ENCODE data around the gene VASH1.
A peak's percentile ranks its signal among the peaks of the same experiment; 100 is the strongest.

The VASH1 gene

GRCh38 chr14:76782885-76783566, 21.8 kb downstream of the VASH1 start:
- DNase-seq (ENCODE audit: low read depth in 2 of 3, low spot score in 1 of 3), result no peak

GRCh38 chr14:76784266-76784874, 23.1 kb downstream of the VASH1 start:
- no peak for DNase-seq (ENCODE audit: low read depth in 2 of 3, low spot score in 1 of 3)

- peak; percentile 46 to 62 (median 47) for DNase-seq (ENCODE audit: low read depth in 2 of 3, low spot score in 1 of 3)
These were observed 23.6 kb downstream of the VASH1 start for GRCh38 chr14:76784881-76785280.

- no peak for DNase-seq (ENCODE audit: low read depth in 2 of 3, low spot score in 1 of 3)
These were observed 25.3 kb downstream of the VASH1 start for GRCh38 chr14:76786601-76787000.

DNA sequence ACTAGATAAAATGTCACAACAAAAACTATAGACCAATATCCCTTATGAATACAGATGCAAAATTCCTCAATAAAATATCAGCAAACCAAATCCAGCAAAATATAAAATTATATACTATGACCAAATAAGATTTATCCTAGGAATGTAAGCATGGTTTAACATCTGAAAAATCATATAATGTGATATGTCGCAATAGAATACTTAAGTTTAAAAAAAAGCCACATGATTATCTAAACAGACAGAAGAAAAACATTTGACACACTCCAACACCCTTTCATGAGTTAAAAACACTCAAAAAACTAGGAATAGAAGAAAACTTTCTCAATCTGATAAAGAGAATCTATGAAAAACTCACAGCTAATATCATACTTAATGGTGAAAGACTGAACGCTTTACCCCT, 31.2 kb downstream of the VASH1 start:
- no peak for DNase-seq (ENCODE audit: low read depth in 2 of 3, low spot score in 1 of 3)

DNA sequence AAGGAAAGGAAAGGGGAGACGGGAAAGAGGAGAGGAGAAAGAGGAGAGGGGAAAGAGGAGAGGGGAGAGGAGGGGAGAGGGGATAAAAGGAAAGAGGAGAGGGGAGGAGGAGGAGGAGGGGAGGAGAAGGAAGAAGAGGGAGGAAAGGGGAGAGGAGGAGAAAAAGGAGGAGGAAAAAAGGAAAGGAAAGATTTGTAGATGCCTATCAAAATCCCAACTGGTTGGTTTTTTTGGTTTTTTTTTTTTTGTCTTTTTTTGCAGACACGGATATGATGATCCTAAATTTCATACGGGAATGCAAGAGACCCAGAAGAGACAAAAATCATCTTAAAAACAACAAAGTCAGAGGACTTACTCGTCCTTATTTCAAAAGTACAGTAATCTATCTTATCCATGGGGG, 32.1 kb downstream of the VASH1 start:
- DNase-seq (ENCODE audit: low read depth in 2 of 3, low spot score in 1 of 3), result no peak

DNA sequence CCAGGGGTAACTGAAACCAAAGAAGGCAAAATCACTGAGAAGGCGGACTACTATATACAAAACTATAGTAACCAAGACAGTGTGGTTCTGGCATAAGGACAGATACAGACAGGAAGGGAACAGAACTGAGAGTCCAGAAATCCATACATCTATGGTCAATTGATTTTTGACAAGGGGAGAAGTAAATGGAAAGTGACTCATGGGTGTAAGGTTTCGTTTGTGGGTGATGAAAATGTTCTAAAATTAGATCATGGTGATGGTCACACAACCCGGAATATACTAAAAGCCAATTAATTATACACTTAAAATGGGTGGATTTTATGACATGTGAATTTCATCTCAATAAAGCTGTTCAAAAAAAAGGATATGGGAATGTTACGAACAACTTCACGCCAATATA, 32.7 kb downstream of the VASH1 start:
- DNase-seq (ENCODE audit: low read depth in 2 of 3, low spot score in 1 of 3), result no peak

DNA sequence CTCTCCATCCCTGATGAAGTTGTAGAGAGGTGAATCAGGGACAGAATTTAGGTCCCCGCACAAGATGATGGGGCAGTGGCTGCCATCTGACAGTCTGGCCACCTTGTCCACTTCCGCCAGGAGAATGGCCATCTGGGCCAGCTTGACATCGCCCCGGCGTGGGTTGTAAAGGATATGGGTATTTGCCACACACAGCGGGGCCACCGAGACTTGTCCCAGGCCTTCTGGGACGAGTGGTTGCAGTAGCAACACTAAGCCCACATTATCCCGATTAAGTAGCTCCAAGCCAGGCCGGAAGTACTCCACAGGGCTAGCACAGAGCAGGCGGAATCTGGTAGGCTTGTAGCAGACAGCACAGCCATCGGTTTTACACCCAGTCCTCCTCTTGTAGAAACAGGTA, 45.2 kb downstream of the VASH1 start:
- no peak for DNase-seq (ENCODE audit: low read depth in 2 of 3, low spot score in 1 of 3)

DNA sequence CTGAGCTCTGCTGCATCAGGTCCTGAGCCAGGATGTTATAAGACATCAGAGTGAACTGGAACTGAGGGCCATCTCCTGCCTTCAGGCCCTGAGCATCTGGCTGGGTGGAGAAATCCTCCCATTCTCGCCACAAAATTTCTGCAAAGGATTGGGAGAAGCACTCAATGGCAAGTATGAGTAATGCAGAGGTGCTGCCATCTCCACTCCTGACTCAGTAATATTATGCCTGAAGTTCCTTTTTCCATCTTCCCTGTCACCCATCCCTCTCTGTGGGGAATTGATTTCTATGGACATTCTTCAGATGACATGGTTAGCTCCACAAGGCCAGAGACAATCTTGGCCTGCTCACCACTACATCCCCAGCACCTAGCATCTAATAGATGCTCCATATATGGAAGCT, 46.7 kb downstream of the VASH1 start:
- no peak for DNase-seq (ENCODE audit: low read depth in 2 of 3, low spot score in 1 of 3)

GRCh38 chr14:76808990-76809389, 47.7 kb downstream of the VASH1 start:
- DNase-seq (ENCODE audit: low read depth in 2 of 3, low spot score in 1 of 3), result no peak

DNA sequence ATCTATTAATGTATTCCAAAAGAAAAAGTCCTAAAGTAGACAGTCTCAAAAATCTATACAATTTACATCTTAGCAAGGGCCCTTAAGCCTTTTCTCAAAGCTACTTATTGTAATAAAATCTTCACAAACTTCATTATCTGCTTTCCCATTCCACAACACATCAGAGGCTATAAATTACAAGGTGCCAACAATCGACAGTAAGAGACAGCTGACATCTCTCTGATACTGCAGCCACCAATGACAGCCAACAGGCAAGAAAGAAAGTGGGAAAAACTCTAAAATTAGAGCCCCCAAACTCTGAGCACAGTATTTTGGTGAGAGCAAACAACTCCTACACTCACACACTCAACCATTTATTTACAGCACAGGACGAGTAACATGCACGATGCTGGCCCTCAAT, 49.3 kb downstream of the VASH1 start:
- DNase-seq (ENCODE audit: low read depth in 2 of 3, low spot score in 1 of 3), result no peak

DNA sequence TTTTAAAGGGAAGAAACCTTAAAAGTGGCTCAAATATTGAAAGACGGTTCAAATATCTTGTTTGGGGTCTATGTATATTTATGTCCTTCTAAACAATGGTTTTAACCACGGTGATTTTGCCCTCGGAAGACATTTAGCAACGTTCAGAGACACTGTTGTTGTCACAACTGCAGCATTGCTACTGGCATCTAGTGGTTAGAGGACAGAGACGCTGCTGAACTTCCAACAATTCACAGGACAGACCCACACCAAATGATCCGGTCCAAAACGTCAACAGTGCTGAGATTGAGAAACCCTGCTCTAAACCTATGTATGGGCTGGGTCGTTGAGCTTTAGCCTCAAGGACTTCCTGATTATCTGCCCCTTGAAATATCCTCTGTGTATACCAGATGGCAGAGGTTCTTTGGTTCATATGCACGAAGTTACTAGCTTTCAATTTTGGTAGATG, 49.7 kb downstream of the VASH1 start:
- DNase-seq (ENCODE audit: low read depth in 2 of 3, low spot score in 1 of 3), result no peak

- no peak for DNase-seq (ENCODE audit: low read depth in 2 of 3, low spot score in 1 of 3)
These were observed 50.3 kb downstream of the VASH1 start for GRCh38 chr14:76811561-76811960.

DNA sequence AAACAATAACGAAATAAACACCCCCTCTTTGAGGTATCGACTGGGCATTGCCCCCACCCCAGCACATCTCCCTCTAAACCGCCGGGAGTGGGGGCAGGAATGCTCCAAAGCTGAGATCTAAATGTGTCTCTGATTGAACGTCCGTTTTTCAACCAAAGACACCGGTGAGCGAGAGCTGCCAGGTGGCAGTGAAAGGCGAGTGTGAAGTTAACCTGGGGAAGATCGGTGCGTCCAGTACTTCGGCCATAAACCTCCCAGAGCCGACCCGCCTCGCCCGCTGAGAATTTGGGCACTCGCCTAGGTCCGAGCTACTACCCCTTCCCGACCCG, 50.8 kb downstream of the VASH1 start:
- no peak for DNase-seq (ENCODE audit: low read depth in 2 of 3, low spot score in 1 of 3)

DNA sequence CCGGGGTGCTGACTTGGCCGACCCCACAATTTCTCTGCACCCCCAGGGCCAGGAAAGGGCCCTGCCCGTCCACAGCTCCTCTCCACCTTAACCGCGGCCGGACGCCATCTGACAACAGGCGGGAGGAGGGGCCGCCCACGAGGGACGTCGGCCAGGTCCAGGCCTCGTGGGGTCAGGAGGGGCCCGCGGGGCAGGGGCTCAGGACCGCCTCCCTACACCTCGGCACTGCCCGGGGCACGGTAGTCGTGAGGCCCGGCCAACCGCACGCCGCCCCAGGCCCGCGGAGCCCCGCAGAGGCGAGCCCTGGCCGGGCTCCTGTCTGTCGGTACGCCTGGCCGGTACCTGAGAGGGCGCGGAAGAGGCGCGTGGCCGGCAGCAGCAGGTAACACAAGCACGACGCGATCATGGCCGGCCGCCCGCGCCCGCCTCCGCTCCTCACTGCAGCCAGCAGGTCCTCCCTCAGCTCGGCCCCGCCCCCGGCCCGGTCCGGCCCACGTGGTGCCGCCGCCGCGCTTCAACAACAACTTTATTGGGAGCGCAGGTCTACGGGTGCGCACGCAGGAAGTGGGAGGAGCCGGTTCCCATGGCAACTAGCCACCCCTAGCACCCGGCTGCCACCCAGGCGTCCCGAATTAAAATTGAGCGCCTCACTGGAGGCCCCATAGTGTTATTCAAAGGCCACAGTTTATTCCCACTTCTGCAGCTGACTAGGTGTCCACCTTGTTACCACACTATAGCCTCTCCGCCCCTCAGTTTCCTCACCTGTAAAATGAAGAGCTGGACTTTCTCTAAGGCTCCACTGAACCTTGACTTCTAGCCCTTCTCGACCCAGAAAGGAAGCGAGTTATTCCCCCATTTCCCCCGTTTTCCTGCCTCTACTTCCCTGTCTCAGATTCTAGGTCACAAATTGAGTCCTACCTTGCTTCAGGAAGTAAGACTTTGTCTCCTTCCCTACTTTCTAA, 51.4 kb downstream of the VASH1 start, which contains the start of gene ANGEL1:
ANGEL1 (minus strand) TSS at position 461 of the 962 bp plus-strand sequence; CDS start at position 406, 55 bp downstream.
- peak; percentile 93 to 97 (median 94) for DNase-seq (ENCODE audit: low read depth in 2 of 3, low spot score in 1 of 3)

GRCh38 chr14:76814726-76815645, 53.7 kb downstream of the VASH1 start:
- DNase-seq (ENCODE audit: low read depth in 2 of 3, low spot score in 1 of 3), result no peak

- no peak for DNase-seq (ENCODE audit: low read depth in 2 of 3, low spot score in 1 of 3)
These were observed 59.4 kb downstream of the VASH1 start for GRCh38 chr14:76820700-76821099.

DNA sequence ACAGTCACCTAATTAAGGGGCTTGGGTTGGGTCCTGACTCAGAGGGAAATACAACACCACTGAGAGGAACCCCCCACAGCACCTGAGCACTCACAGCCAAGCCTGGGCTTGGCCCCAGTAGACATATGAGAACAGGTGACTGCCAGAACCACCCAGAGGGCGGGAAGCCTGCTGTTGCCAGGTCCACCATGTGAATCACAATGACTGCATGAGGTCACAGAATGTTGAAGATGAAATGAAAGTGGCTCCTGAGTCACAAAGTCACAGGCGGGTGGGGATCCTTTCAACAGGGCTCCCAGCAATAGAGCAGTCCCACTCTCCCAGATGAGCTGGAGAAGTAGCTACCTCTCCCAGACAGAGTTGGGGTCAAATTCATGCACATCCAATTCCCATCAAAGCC, 64.9 kb downstream of the VASH1 start, which contains the start of gene LRRC74A:
LRRC74A (plus strand) TSS at position 287 of the 400 bp plus-strand sequence. CDS start 290 bp downstream, outside the sequence.
- DNase-seq (ENCODE audit: low read depth in 2 of 3, low spot score in 1 of 3), result no peak

- DNase-seq (ENCODE audit: low read depth in 2 of 3, low spot score in 1 of 3), result no peak
These were observed 66.5 kb downstream of the VASH1 start for GRCh38 chr14:76827696-76828296.

DNA sequence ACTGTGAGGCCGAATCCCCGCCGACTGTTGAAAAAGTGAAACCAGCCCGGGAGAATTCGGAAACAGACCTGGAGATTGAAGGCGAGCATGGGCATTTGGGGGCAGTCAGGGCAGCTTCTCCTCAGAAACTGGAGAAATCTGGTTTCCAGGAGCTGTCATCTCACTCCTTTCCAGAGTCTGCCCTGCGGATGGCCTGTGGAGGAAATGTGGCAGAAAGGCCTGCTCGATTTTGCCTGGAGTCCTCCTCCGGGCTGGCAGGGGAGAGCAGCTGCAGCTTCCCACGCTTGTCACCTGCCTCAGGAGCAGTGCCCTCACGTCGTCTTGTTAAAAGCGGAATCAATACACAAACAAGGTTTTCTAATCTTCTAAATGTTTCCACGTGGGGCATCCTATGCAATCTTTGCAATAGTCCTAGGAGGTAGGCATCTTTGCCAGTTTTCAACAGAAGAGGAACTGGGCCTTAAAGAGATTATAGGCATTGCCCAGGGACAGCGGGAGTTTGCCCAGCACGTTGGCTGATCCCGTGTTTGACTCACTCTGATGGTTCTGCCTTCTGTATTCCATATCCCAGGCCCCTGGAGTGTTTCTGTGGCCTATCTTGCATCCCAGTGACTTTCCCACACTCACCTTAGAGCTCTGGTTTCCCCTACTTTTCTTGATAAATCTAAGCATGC, 67.2 kb downstream of the VASH1 start:
- no peak for DNase-seq (ENCODE audit: low read depth in 2 of 3, low spot score in 1 of 3)
